Loucy (cell line): ENCODE measurements around the gene CHRNA5.
A peak's percentile ranks its signal among the peaks of the same experiment; 100 is the strongest.
"Not testable (repeated sequence)": the region's sequence is repeated elsewhere in the genome, so short reads cannot be mapped to it uniquely, and the experiment has no call there.

Experiments
- H2AFZ ChIP-seq: fragments of 200-600 bp; sonication (generic); 2 replicates; pipeline ENCODE4 v1.6.0; 2016; ENCODE audit warnings: antibody characterized with exemption, mild to moderate bottlenecking, low read length, moderate library complexity
- H3F3A ChIP-seq: fragments of 200-600 bp; 2 replicates; pipeline ENCODE4 v1.6.0; 2016; ENCODE audit warnings: antibody characterized with exemption, low read depth, mild to moderate bottlenecking
- H3K27me3 ChIP-seq: fragments of 200-600 bp; sonication (generic); 2 replicates; pipeline ENCODE4 v1.6.1; 2014; ENCODE audit warnings: low read length, mild to moderate bottlenecking; ENCODE audit not compliant: insufficient read depth, poor library complexity, severe bottlenecking
- H3K36me3 ChIP-seq: fragments of 200-600 bp; sonication (generic); 2 replicates; pipeline ENCODE4 v1.6.1; 2016; ENCODE audit warnings: low read length; ENCODE audit not compliant: insufficient read depth
- H3K4me1 ChIP-seq: fragments of 200-600 bp; sonication (generic); 2 replicates; pipeline ENCODE4 v1.5.1; 2014; ENCODE audit warnings: low read length, mild to moderate bottlenecking; ENCODE audit not compliant: insufficient read depth, poor library complexity, severe bottlenecking
- H3K4me2 ChIP-seq: fragments of 200-600 bp; sonication (generic); 2 replicates; pipeline ENCODE4 v1.6.0; 2014; ENCODE audit warnings: antibody characterized with exemption, low read length, low read depth, mild to moderate bottlenecking; ENCODE audit not compliant: poor library complexity, severe bottlenecking
- H3K4me3 ChIP-seq: fragments of 200-600 bp; sonication (generic); 2 replicates; pipeline ENCODE4 v1.5.1; 2014; ENCODE audit warnings: low read length, mild to moderate bottlenecking, mixed read lengths; ENCODE audit not compliant: poor library complexity, severe bottlenecking
- H3K79me2 ChIP-seq: fragments of 200-600 bp; sonication (generic); 2 replicates; pipeline ENCODE4 v1.6.1; 2014; ENCODE audit warnings: low read length; ENCODE audit not compliant: insufficient read depth
- H3K9ac ChIP-seq: fragments of 200-600 bp; sonication (generic); 2 replicates; pipeline ENCODE4 v1.6.0; 2014; ENCODE audit warnings: mild to moderate bottlenecking, low read depth, low read length, moderate library complexity; ENCODE audit not compliant: poor library complexity, severe bottlenecking
- H3K9me2 ChIP-seq: fragments of 200-600 bp; sonication (generic); replicated peaks from 2 replicates; pipeline ENCODE4 v1.6.1; 2016; ENCODE audit warnings: low read depth, low read length, mixed read lengths
- H3K9me3 ChIP-seq: fragments of 200-600 bp; sonication (generic); 2 replicates; pipeline ENCODE4 v1.6.1; 2014; ENCODE audit warnings: mild to moderate bottlenecking, antibody characterized with exemption, low read length, low read depth; ENCODE audit not compliant: insufficient read depth
- H4K20me1 ChIP-seq: fragments of 200-600 bp; sonication (generic); 2 replicates; pipeline ENCODE4 v1.6.0; 2014; ENCODE audit warnings: antibody characterized with exemption, low read length, mild to moderate bottlenecking; ENCODE audit not compliant: insufficient read depth, poor library complexity, severe bottlenecking
- EZH2phosphoT487 ChIP-seq: fragments of 200-600 bp; IDR thresholded peaks from 2 replicates; pipeline ENCODE4 v1.6.1; 2018; ENCODE audit warnings: antibody characterized with exemption, mild to moderate bottlenecking, moderate library complexity, borderline replicate concordance
- TF ChIP-seq, protein P1 (sequence below): fragments of 200-600 bp; sonication (generic); conservative IDR thresholded peaks from 2 replicates; pipeline ENCODE4 v1.5.1; 2014; ENCODE audit warnings: mild to moderate bottlenecking, antibody characterized with exemption, low read length

Gene CHRNA5

DNA sequence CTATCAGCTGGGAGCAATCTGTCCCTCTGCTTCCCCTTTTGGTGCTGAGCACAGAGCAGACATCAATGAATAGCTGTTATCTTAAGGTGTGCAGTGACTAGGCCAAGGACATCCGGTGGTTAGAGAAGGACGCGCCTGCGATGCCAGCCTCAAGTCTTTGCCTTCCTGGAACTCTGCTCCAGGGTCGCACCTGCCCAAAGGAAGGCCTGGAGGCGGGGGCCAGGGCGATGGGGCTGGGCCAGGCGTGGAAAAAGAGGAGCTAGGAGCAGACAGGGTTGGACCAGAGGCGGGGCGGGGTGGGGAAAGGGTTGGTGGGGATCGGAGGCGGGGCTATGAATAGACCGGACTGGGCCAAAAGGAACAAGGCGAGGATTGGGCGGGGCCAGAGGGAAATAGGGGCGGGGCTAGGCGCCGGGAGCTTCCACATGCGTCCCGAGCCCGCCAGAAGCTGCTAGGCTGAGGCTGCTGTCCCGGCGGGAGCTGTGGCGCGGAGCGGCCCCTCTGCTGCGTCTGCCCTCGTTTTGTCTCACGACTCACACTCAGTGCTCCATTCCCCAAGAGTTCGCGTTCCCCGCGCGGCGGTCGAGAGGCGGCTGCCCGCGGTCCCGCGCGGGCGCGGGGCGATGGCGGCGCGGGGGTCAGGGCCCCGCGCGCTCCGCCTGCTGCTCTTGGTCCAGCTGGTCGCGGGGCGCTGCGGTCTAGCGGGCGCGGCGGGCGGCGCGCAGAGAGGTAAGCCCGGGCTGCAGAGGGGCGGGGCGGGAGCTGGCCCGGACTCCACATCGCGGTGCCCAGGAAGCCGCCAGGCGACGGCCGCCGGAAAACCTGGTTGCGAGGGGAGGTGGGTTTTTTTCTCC, at the start of gene CHRNA5:
Gene CHRNA5, plus strand, starts transcription at position 424 of the 854 bp plus-strand sequence. Its CDS starts 200 bp downstream, at position 624.
- Histone ChIP-seq H3K4me3 (peak within 1 kb of the TSS; percentile 79), H3K79me2 (peaks cover 42% of the 10 kb centered on the region), H3F3A (peaks cover 6% of the 10 kb centered on the region; the same call in 1 of the 2 replicates), H3K9me3 (no peaks in the 10 kb centered on the region), H3K36me3 (no peaks in the 10 kb centered on the region), H3K9ac (peak within 1 kb of the TSS; percentile 79), H3K4me1 (peaks cover 36% of the 10 kb centered on the region), H2AFZ (peak within 1 kb of the TSS; percentile 76), H3K27me3 (no peaks in the 10 kb centered on the region), H4K20me1 (peaks cover 3% of the 10 kb centered on the region), H3K9me2 (no peaks in the 10 kb centered on the region), H3K4me2 (peak within 1 kb of the TSS; percentile 78)
- TF ChIP-seq EZH2phosphoT487: no peak
- TF ChIP-seq, protein P1, sequence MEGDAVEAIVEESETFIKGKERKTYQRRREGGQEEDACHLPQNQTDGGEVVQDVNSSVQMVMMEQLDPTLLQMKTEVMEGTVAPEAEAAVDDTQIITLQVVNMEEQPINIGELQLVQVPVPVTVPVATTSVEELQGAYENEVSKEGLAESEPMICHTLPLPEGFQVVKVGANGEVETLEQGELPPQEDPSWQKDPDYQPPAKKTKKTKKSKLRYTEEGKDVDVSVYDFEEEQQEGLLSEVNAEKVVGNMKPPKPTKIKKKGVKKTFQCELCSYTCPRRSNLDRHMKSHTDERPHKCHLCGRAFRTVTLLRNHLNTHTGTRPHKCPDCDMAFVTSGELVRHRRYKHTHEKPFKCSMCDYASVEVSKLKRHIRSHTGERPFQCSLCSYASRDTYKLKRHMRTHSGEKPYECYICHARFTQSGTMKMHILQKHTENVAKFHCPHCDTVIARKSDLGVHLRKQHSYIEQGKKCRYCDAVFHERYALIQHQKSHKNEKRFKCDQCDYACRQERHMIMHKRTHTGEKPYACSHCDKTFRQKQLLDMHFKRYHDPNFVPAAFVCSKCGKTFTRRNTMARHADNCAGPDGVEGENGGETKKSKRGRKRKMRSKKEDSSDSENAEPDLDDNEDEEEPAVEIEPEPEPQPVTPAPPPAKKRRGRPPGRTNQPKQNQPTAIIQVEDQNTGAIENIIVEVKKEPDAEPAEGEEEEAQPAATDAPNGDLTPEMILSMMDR: no peak

DNA sequence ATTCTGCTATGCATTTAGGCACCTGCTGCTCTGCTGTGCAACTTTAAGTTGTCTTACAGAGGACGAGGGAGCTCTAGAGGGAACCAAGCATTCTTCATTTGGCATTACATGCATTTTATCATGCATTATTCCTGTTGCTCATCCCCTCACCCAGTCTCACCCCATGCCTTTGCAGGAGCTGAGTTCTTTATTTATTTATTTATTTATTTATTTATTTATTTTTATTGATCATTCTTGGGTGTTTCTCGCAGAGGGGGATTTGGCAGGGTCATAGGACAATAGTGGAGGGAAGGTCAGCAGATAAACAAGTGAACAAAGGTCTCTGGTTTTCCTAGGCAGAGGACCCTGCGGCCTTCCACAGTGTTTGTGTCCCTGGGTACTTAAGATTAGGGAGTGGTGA, 45.3 kb upstream of the CHRNA5 start:
- H3K4me3 ChIP-seq, H3F3A ChIP-seq, H3K36me3 ChIP-seq, H3K27me3 ChIP-seq, H3K4me2 ChIP-seq, H3K9ac ChIP-seq, H3K79me2 ChIP-seq, H3K9me3 ChIP-seq, H2AFZ ChIP-seq, H4K20me1 ChIP-seq, H3K9me2 ChIP-seq, H3K4me1 ChIP-seq: not testable (repeated sequence)

DNA sequence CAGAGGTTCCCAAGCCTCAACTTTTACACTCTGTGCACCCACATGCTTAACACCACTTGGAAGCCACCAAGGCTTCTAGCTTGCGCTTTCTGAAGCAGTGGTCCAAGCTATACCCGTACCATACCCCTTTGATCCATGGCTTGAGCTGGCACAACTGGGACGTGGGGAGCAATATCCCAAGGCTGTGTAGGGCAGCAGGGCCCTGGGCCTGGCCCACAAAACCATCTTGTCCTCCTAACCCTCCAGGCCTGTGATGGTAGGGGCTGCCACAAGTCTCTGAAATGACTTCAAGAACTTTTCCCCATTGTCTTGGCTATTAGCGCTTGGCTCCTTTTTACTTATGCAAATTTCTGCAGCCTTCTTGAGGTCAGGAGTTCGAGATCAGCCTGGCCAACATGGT, 41.1 kb upstream of the CHRNA5 start:
- H2AFZ ChIP-seq: no peak overlapping the region
- no peak overlapping the region for H3K9ac ChIP-seq
- H4K20me1 ChIP-seq: no peaks in the 10 kb centered on the region
- H3K9me3 ChIP-seq: no peaks in the 10 kb centered on the region
- H3K4me2 ChIP-seq: no peak overlapping the region
- H3F3A ChIP-seq: no peaks in the 10 kb centered on the region
- no peaks in the 10 kb centered on the region for H3K9me2 ChIP-seq
- H3K4me3 ChIP-seq: no peak overlapping the region
- no peaks in the 10 kb centered on the region for H3K27me3 ChIP-seq
- no peak for TF ChIP-seq EZH2phosphoT487
- TF ChIP-seq, protein P1: no peak
- no peaks in the 10 kb centered on the region for H3K4me1 ChIP-seq
- no peaks in the 10 kb centered on the region for H3K79me2 ChIP-seq
- H3K36me3 ChIP-seq: no peaks in the 10 kb centered on the region

DNA sequence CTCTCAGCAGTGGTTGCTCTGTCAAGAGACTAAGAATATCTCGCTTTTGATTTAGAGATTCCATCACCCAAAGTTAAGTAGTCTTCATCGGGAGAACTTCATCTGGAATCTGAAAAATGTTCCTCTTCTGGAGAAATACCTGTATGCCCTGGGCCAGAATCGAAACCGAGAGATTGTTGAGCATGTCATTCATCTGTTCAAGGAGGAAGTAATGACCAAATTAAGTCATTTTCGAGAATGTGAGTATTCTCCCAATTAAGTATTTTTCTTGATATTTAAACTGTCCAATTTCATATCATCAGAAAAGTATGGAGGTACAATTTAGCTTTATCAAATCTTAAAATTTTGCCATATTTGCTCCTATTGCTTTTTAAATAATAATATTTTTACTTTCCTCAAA, 38.0 kb upstream of the CHRNA5 start:
- no peak overlapping the region for H2AFZ ChIP-seq
- no peak for TF ChIP-seq EZH2phosphoT487
- TF ChIP-seq, protein P1: no peak
- no peaks in the 10 kb centered on the region for H3K36me3 ChIP-seq
- H3K79me2 ChIP-seq: no peaks in the 10 kb centered on the region
- H3K9me3 ChIP-seq: no peaks in the 10 kb centered on the region
- H3F3A ChIP-seq: no peaks in the 10 kb centered on the region
- no peak overlapping the region for H3K9ac ChIP-seq
- H3K9me2 ChIP-seq: no peaks in the 10 kb centered on the region
- no peak overlapping the region for H3K4me3 ChIP-seq
- H3K4me2 ChIP-seq: no peak overlapping the region
- no peaks in the 10 kb centered on the region for H3K27me3 ChIP-seq
- no peaks in the 10 kb centered on the region for H3K4me1 ChIP-seq
- no peaks in the 10 kb centered on the region for H4K20me1 ChIP-seq
